Gastrocnemius medialis (tissue), 4 donors: ENCODE data around the gene WFDC13. TPM values are rescaled to one million over a fixed set of nuclear protein-coding genes. Genes with fewer than 3 reads are reported as not detected.
"Not testable (repeated sequence)": the region's sequence is repeated elsewhere in the genome, so short reads cannot be mapped to it uniquely, and the experiment has no call there.

Experiments
- ATAC-seq, 2 donors: fragments of 150-250 bp; one replicate each; pipeline ENCODE4 v1.9.1; 2016
- DNase-seq, 2 donors: peaks; one replicate each; pipeline ENCODE4 v3.0.0-alpha.2; 2019
- H3K27ac ChIP-seq, 4 donors: fragments of 200-600 bp; sonication (generic); 1 replicate in 1 of 4; 2 replicates in 3 of 4; pipeline ENCODE4 v1.5.1; 2016 to 2018; ENCODE audit warnings: mild to moderate bottlenecking in 2 of 4, moderate library complexity in 1 of 4
- H3K27me3 ChIP-seq, 3 donors: fragments of 200-600 bp; sonication (generic) in 2 of 3; 1 replicate in 1 of 3; 2 replicates in 2 of 3; pipeline versions ENCODE4 v1.5.1 to v1.6.0; 2016 to 2019; ENCODE audit warnings: mild to moderate bottlenecking in 1 of 3, moderate library complexity in 1 of 3
- H3K36me3 ChIP-seq, 2 donors: fragments of 200-600 bp; sonication (generic) in 1 of 2; one replicate each; pipeline ENCODE4 v1.5.1; 2017 to 2018
- H3K4me1 ChIP-seq, 2 donors: fragments of 200-600 bp; sonication (generic) in 1 of 2; one replicate each; pipeline ENCODE4 v1.5.1; 2016 to 2017; ENCODE audit warnings: mild to moderate bottlenecking in 2 of 2
- H3K4me3 ChIP-seq, 4 donors: fragments of 200-600 bp; sonication (generic) in 3 of 4; 1 replicate in 1 of 4; 2 replicates in 3 of 4; pipeline ENCODE4 v1.5.1; 2016 to 2019; ENCODE audit warnings: mild to moderate bottlenecking in 2 of 4
- H3K9me3 ChIP-seq, 3 donors: fragments of 200-600 bp; sonication (generic) in 2 of 3; 1 replicate in 1 of 3; 2 replicates in 2 of 3; pipeline ENCODE4 v1.5.1; 2016 to 2019
- CTCF ChIP-seq, 5 experiments: fragments of 450-650 bp in 3 of 5; fragments of 200-600 bp in 2 of 5; sonication (generic) in 2 of 5; IDR thresholded peaks in 4 of 5; conservative IDR thresholded peaks in 1 of 5; 1 replicate in 4 of 5; 2 replicates in 1 of 5; pipeline ENCODE4 v1.5.1; 2016 to 2019; ENCODE audit warnings: antibody characterized with exemption in 5 of 5, mild to moderate bottlenecking in 3 of 5, moderate library complexity in 3 of 5
- POLR2A ChIP-seq, 2 donors: fragments of 450-650 bp; IDR thresholded peaks; one replicate each; pipeline ENCODE4 v1.6.1; 2017; ENCODE audit warnings: antibody characterized with exemption in 2 of 2, mild to moderate bottlenecking in 2 of 2, moderate library complexity in 2 of 2
- in situ Hi-C, 4 donors: fragments of 200-750 bp; cut with MboI; loops; one replicate each; pipeline versions ENCODE4 v1.15.0 to v1.8.0; 2017; ENCODE audit warnings: low sequenced_read_pairs in 4 of 4
- intact Hi-C: fragments of 100-400 bp; cut with DNase I; formaldehyde crosslinking; loops from one replicate; pipeline ENCODE4 v1.15.1; 2023; ENCODE audit warnings: low total_unique reads
- total RNA-seq, 4 donors: library from RNA; depleted of rRNA; stranded (reverse); fragments of >200 nt; gene quantifications; one replicate each; pipeline versions ENCODE4 v1.1.0 to v1.2.3, GENCODE V29; 2016

Gene WFDC13
- total RNA-seq, 4 donors from 2014 or later, result not detected

- no peaks in the 10 kb centered on the region for H3K36me3 ChIP-seq
- H3K27ac ChIP-seq, result no peak overlapping the region
- H3K4me1 ChIP-seq, result no peaks in the 10 kb centered on the region
- in situ Hi-C loops, result no loop called here
- H3K9me3 ChIP-seq, result no peaks in the 10 kb centered on the region
- ATAC-seq, result no peak
- H3K27me3 ChIP-seq, result no peaks in the 10 kb centered on the region
- DNase-seq, result no peak
- TF ChIP-seq CTCF (IDR thresholded peaks at IDR 0.05 in 4 of 5, conservative IDR thresholded peaks at IDR 0.05 in 1 of 5) (no peak), POLR2A (IDR thresholded peaks at IDR 0.05) (no peak)
- H3K4me3 ChIP-seq, result no peak overlapping the region
- intact Hi-C loops, result no loop called here
Observed at GRCh38 chr20:45685896-45686295, 15.9 kb upstream of the WFDC13 start.

GRCh38 chr20:45693346-45693745 is 8.5 kb upstream of the WFDC13 start:
- intact Hi-C loops, ATAC-seq, in situ Hi-C loops, H3K4me3 ChIP-seq, DNase-seq, H3K4me1 ChIP-seq, H3K9me3 ChIP-seq, H3K27ac ChIP-seq, H3K27me3 ChIP-seq, H3K36me3 ChIP-seq: not testable (repeated sequence)

DNA sequence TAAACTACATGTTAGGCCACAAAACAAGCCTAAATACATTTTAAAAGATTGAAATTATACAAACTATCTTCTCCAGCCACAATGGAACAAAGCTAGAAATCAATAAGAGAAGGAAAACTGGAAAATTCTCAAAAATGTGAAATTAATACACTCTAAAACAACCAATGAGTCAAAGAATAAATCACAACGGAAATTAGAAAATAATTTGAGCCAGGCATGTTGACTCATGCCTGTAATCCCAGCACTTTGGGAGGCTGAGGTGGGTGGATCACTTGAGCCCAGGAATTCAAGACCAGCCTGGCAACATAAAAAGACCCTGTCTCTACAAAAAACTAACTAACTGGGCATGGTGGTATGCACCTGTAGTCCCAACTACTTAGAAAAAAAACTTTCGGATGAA is 6.3 kb upstream of the WFDC13 start:
- intact Hi-C loops, result no loop called here
- TF ChIP-seq POLR2A (IDR thresholded peaks at IDR 0.05) (no peak), CTCF (IDR thresholded peaks at IDR 0.05 in 4 of 5, conservative IDR thresholded peaks at IDR 0.05 in 1 of 5) (no peak)
- in situ Hi-C loops, result no loop called here
- ATAC-seq (no peak), DNase-seq (no peak)
- Histone ChIP-seq H3K36me3 (no peaks in the 10 kb centered on the region), H3K9me3 (no peaks in the 10 kb centered on the region), H3K4me1 (no peaks in the 10 kb centered on the region), H3K27ac (no peak overlapping the region), H3K27me3 (no peaks in the 10 kb centered on the region), H3K4me3 (no peak overlapping the region)

DNA sequence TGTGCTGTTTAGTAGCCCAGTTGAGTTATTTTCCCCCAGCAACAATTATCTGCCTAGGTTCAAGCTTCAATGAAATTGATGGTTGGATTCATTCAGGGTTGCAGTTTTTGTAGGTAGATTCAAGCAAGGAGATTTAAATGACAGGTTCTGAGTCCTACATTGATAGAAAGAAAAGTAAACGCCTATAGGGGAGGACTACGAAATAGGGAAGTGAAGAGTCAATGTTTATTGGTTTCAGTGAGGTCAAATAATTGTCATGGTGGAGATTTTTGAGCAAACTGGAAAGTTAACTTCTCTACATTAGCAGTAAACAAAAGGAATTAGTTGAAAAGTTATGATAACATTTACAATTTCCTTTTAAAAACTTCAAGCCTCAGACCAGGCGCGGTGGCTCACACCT is 734 bp upstream of the WFDC13 start:
- in situ Hi-C loops, result loop anchor here in 2 of 4 donors (25.0 kb wide), 1 partner anchor 89 kb away; no protein-coding TSS in a partner anchor
- intact Hi-C loops, result no loop called here
- DNase-seq (no peak), ATAC-seq (no peak)
- Histone ChIP-seq H3K4me3 (no peak overlapping the region), H3K4me1 (no peaks in the 10 kb centered on the region), H3K9me3 (no peaks in the 10 kb centered on the region), H3K36me3 (no peaks in the 10 kb centered on the region), H3K27ac (no peak overlapping the region), H3K27me3 (no peaks in the 10 kb centered on the region)
- TF ChIP-seq POLR2A (IDR thresholded peaks at IDR 0.05), result no peak
- TF ChIP-seq CTCF (IDR thresholded peaks at IDR 0.05 in 4 of 5, conservative IDR thresholded peaks at IDR 0.05 in 1 of 5), result no peak

GRCh38 chr20:45704969-45705637 is 3.3 kb downstream of the WFDC13 start, which contains the start of gene WFDC10B:
Gene WFDC10B, minus strand, starts transcription at chr20:45705019. Its CDS starts 19,027 bp downstream, at chr20:45685992.
- intact Hi-C loops, result no loop called here
- Histone ChIP-seq H3K36me3 (no peaks in the 10 kb centered on the region), H3K4me1 (no peaks in the 10 kb centered on the region), H3K27me3 (no peaks in the 10 kb centered on the region), H3K27ac (no peak within 1 kb of the TSS), H3K9me3 (no peaks in the 10 kb centered on the region), H3K4me3 (no peak within 1 kb of the TSS)
- ATAC-seq (no peak), DNase-seq (no peak)
- in situ Hi-C loops, result loop anchor here in 2 of 4 donors (25.0 kb wide), 1 partner anchor 93 kb away; no protein-coding TSS in a partner anchor
- TF ChIP-seq CTCF (IDR thresholded peaks at IDR 0.05 in 4 of 5, conservative IDR thresholded peaks at IDR 0.05 in 1 of 5), result no peak
- TF ChIP-seq POLR2A (IDR thresholded peaks at IDR 0.05), result no peak

DNA sequence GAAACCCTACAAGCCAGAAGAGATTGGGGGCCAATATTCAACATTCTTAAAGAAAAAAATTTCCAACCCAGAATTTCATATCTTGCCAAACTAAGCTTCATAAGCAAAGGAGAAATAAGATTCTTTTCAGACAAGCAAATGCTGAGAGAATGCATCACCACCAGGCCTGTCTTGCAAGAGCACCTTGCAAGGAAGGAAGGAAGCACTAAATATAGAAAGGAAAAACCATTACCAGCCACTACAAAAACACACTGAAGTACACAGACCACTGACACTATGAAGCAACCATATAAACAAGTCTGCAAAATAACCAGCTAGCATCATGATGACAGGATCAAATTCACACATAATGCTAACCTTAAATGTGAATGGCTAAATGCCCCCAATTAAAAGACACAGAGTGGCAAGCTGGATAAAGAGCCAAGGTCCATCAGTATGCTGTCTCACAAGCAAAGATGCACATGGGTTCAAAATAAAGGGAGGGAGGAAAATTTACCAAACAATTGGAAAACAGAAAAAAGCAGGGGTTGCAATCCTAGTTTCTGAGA is 14.4 kb downstream of the WFDC13 start:
- in situ Hi-C loops, result loop anchor here in 2 of 4 donors (25.0 kb wide), 1 partner anchor 104 kb away; no protein-coding TSS in a partner anchor
- intact Hi-C loops, ATAC-seq: not testable (repeated sequence)

More for the DNA sequence above, 14.4 kb downstream of the WFDC13 start:
- H3K4me3 ChIP-seq, DNase-seq, H3K4me1 ChIP-seq, H3K36me3 ChIP-seq, H3K9me3 ChIP-seq, H3K27me3 ChIP-seq, H3K27ac ChIP-seq: not testable (repeated sequence)
